ENCODE data around the gene MSX2.
A peak's percentile ranks its signal among the peaks of the same experiment; 100 is the strongest.

DNA sequence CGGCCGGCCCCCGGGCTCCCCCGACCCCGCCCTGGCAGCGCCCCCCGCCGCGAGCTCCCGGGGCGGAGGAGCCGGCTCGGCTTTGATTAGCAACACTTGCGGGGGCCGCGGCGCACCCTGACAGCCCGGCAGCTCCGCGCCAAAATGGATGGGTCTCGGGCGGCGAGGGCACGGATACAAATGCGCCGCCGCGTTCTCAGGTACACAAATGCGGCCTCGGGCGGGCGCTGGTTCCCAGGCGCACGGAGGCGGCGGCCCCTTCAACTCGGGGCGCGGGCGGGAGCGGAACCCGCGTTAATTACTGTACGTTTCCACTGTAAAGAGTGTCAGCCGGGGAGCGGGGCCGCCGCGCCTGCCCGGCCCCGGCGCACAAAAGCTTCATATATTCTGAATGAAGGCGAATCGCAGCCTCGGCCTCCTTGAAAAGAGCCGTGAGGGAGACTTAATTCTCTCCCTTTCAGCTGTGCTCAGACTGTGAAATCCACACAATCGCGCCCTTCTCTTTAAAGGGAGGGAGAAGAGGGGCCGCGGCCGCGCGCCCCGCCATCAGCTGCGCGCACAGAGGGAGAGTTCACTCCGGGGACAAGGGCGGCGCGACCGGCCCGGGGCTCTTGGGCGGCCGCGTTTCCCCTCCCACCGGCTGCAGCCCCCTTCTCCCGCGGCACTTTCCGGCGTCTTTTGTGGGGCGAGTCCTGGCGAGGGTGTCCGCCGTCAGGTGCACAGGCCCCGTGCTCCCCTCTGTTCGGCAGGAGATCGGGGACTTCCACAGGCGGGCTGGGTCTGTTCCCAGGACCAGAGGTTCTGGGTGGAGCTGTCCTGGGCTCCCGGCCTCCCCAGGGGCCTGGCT, 27.0 kb downstream of the MSX2 start:
- TF ChIP-seq, protein P1, sequence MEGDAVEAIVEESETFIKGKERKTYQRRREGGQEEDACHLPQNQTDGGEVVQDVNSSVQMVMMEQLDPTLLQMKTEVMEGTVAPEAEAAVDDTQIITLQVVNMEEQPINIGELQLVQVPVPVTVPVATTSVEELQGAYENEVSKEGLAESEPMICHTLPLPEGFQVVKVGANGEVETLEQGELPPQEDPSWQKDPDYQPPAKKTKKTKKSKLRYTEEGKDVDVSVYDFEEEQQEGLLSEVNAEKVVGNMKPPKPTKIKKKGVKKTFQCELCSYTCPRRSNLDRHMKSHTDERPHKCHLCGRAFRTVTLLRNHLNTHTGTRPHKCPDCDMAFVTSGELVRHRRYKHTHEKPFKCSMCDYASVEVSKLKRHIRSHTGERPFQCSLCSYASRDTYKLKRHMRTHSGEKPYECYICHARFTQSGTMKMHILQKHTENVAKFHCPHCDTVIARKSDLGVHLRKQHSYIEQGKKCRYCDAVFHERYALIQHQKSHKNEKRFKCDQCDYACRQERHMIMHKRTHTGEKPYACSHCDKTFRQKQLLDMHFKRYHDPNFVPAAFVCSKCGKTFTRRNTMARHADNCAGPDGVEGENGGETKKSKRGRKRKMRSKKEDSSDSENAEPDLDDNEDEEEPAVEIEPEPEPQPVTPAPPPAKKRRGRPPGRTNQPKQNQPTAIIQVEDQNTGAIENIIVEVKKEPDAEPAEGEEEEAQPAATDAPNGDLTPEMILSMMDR (conservative IDR thresholded peaks at IDR 0.05; ENCODE audit: low read depth, low read length), result no peak
- peak; percentile 82 for TF ChIP-seq EZH2 (IDR thresholded peaks at IDR 0.05; ENCODE audit: borderline replicate concordance, low read depth, low read length, poor library complexity, severe bottlenecking)

Data from A673 (cell line).